GM12891 (cell line): Measurements from ENCODE around the gene ASB14.

Experiments used
- PAX5 ChIP-seq: IDR thresholded peaks from 2 replicates; pipeline ENCODE4 v1.6.1; 2011; ENCODE audit warnings: low read length, moderate library complexity, mild to moderate bottlenecking; ENCODE audit not compliant: insufficient read depth, severe bottlenecking
- POLR2A ChIP-seq: IDR thresholded peaks from 2 replicates; pipeline ENCODE4 v1.6.1; 2011; ENCODE audit warnings: low read depth, low read length, control low read depth
- POLR2AphosphoS5 ChIP-seq: IDR thresholded peaks from 2 replicates; pipeline ENCODE4 v1.6.1; 2011; ENCODE audit warnings: low read depth, low read length, control low read depth
- POU2F2 ChIP-seq: IDR thresholded peaks from 2 replicates; pipeline ENCODE4 v1.6.1; 2011; ENCODE audit warnings: low read depth, mild to moderate bottlenecking, control low read depth, low read length, moderate library complexity
- SPI1 ChIP-seq: IDR thresholded peaks from 2 replicates; pipeline ENCODE4 v1.6.1; 2011; ENCODE audit warnings: low read depth, low read length, control low read depth
- TAF1 ChIP-seq: IDR thresholded peaks from 2 replicates; pipeline ENCODE4 v1.6.1; 2011; ENCODE audit warnings: low read depth, low read length, control low read depth

GRCh38 chr3:57275393-57275792 lies 17.1 kb downstream of the ASB14 start:
- TF ChIP-seq POLR2A (no peak), SPI1 (no peak), PAX5 (no peak), POLR2AphosphoS5 (no peak), TAF1 (no peak), POU2F2 (no peak)
